Inferior parietal cortex (tissue), 1 donor: ENCODE data around the gene COL2A1.
A peak's percentile ranks its signal among the peaks of the same experiment; 100 is the strongest.

Source experiments
- DNase-seq: peaks from one replicate; pipeline ENCODE4 v3.0.0-alpha.2; 2016; ENCODE audit errors: extremely low spot score

COL2A1 gene

GRCh38 chr12:48012070-48012469 lies 7.8 kb upstream of the COL2A1 start:
- no peak for DNase-seq

- no peak for DNase-seq
These were observed 6.2 kb upstream of the COL2A1 start for GRCh38 chr12:48010366-48010970.

GRCh38 chr12:48009471-48009870 lies 5.2 kb upstream of the COL2A1 start:
- DNase-seq: no peak

DNA sequence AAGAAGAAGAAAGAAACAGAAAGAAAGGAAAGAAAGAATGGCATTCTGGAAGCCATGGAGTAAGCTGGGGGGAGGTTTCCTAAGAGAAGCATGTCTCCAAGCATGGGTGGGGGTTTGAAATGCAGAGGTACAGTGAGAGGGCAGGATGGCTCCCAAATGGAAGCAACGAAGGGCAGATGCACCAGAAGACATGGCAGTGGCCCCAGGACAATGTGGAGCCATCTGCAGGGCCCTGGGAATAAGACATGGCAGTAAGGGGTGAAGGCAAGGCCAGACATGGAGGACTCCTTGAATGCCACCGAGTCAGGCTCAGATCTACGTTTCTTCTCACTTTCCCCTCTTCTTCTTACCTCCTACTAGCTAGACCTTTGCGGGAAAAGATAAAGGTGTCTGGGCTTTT lies 4.7 kb upstream of the COL2A1 start:
- no peak for DNase-seq

DNA sequence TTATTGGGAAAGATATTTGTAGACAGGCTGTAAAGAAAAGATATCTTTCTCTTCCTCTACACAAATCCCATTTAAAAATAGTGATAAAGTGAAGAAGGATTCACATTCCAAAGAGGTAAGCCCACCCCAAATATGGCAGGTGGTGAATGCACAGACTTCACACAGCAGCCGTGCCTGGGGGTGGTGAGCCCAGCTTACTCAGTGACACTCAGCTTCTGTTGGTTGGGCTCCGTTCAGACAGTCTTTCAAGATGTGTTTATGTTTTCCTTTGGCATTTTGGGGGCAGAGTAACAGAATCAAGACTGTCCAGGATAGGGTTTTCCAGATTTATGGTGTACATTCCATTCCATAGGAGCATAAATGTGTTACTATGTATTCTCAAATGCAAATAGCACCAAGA lies 4.1 kb upstream of the COL2A1 start:
- DNase-seq: no peak

- DNase-seq: no peak
These were observed 2.9 kb upstream of the COL2A1 start for GRCh38 chr12:48007206-48007605.

DNA sequence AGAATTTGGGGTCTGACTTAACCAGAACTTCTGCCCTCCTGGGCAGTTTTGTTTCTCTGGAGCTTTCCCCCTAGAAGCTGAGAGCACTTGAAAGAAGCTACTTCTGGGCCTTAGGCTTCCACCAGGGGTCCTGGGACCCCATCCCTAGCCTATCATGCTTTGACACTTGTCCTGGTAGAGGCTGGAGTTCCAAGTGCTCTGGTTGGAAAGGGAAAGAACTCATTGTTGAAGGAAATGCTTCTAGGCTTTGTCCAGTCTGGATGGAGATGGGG lies 1.4 kb upstream of the COL2A1 start:
- DNase-seq: no peak

- DNase-seq: no peak
These were observed 899 bp upstream of the COL2A1 start for GRCh38 chr12:48005001-48005749.

DNA sequence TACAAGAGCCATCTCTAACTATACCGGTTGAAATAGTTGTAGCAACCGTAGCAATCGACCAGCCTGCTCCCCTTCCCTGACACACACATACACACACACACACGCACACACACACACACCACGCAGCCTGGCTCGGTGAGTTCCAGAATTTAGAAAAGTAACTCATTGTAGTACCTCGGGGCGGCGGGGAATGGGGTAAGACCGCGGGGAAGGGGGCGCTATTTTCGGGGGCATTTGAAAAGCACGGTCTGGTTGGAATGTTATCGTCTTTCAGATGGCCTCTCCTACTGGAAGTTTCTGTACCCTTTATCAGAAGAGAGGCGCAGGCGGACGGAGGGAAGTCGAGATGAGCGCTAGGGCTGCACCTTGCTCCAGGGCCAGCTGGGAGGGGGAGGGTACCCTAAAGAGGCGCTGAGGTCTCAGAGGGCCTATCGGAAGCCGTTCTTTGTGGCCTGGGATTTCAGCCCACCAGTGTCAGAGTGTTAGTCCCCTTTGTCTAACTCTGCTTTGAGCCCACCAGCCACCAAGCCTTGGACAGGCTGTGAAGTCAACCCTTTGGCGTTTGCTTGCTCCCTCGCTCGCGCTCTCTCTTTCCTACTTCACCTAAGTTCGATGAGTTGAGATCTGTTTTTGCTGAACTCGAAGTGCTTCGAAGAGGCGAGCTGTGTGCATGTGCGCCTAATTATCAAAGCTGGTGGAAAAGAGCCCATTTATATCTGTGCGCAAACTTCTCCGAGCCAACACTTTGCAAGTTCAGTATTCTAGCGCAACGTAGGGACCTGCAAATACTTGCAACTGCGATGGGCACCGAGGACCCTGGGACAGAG lies 837 bp downstream of the COL2A1 start:
- no peak for DNase-seq

DNA sequence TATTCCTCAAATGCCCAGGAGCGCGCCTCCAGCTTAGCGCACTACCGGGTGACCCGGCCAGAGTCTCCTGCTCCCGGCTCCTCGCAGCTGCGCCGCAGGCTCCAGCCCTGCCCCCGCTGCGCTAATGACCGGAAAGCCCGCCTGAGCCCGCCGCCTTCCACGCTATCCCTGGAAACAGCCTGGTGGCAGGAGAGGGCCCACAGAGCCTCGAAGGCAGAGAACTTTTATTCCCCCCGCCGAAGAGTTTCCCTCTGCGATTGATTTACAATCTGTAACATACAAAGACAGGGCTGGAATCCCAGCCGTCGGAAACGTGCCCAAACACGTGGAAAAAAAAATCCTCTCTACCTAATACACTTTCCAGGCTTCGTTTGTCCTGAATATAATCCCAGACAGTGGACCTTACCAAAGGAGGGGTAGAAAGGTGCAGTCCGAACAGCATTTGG lies 1.5 kb downstream of the COL2A1 start:
- DNase-seq: no peak

GRCh38 chr12:48002414-48002730 lies 1.9 kb downstream of the COL2A1 start:
- no peak for DNase-seq

- no peak for DNase-seq
These were observed 2.5 kb downstream of the COL2A1 start for GRCh38 chr12:48001505-48002413.

GRCh38 chr12:48000878-48001504 lies 3.3 kb downstream of the COL2A1 start:
- DNase-seq: no peak

- no peak for DNase-seq
These were observed 4.5 kb downstream of the COL2A1 start for GRCh38 chr12:47999816-48000215.

- DNase-seq: no peak
These were observed 7.0 kb downstream of the COL2A1 start for GRCh38 chr12:47997321-47997720.

DNA sequence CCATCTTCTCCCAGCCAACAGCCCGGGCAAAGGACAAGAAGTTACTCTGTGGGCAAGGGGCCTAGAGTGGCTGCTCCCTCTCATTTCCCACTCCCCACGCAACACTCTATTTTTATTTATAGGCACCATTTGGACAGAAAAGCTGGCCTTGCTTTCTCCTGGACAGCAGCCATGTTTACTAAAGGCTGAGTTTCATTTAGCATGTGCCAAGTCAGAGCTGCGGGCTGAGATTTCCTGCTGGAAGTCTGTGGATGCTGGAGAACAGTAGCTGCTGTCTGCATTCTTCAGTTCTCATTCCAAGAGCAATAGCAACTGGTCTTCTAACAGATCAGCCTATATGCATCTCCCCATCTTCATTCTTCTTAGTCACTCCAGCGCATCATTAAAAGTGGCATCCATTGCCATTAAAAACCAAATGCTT lies 8.3 kb downstream of the COL2A1 start:
- peak; percentile 15 for DNase-seq

GRCh38 chr12:47993491-47993890 lies 10.8 kb downstream of the COL2A1 start:
- no peak for DNase-seq

DNA sequence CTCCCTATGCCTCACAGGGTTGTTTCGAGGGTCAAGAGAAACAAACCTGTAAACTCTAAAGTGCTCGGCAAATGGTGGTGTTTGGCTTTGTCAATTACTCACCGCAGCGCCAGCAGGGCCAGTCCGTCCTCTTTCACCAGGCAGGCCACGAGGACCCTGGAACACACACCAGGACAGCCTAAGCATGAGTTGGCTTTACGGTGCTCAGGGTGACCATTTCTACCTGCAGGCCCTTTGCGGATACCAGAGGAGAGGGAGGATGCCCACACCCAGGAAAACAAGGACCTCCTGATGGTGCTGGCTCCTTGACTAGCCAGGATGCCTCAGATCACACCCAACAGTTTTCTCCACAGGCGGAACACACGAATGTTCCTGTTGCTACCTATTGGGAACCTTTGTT lies 11.5 kb downstream of the COL2A1 start:
- no peak for DNase-seq

DNA sequence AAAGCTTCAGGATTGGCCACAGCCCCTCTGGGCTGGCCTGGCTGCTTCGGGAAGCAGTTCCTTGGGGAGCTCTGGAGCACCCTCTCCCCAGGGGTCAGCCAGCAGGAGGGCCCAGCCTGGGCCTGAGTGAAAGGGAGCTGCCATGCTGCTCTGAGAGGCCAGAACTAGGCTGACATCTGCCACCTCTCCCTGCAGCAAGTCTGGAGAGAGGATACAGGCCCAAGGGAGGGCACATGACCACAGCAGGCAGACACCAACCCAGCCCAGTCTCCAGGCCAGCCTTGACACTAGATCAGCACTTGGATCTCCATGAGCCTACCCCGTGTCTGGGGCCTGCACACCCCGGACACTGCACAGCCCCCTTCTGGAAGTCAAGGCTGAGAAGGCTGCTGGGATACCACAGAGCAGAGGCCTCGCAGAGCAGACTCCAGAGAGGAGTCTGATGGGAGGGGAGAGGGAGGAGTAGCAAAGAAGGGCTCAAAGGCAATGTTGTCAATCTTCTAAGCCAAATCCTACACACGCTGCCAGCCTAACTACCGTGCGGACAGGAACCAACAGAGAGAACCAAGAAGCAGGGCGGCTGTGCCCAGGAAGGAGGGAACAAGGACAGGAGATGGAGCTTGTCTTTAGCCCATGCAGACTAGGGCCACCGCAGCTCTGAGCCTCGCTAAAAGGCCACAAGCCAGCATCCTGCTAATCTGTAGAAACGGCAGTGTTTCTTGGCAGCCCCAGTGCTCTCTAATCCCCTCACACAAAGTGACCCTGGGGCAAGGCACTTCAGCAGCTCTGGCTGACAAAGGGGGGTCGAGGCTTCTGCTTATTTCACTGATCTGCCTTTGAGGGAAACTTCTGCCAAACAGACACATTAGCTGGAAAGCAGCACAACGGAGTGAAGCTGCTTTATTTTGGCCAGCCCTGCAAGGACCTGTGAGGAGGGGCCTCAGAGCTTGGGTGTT lies 12.9 kb downstream of the COL2A1 start:
- DNase-seq: no peak

- no peak for DNase-seq
These were observed 13.7 kb downstream of the COL2A1 start for GRCh38 chr12:47990351-47991105.
